GM21737 (cell line): ENCODE data around the gene RHOT1.
"Not testable (repeated sequence)": the region's sequence is repeated elsewhere in the genome, so short reads cannot be mapped to it uniquely, and the experiment has no call there.

Experiments used
- ATAC-seq: cut with Tn5 transposase; IDR thresholded peaks from one replicate; pipeline ENCODE4 v1.9.1; 2021; ENCODE audit warnings: mild to moderate bottlenecking, moderate library complexity; ENCODE audit not compliant: unreplicated experiment

Gene RHOT1

DNA sequence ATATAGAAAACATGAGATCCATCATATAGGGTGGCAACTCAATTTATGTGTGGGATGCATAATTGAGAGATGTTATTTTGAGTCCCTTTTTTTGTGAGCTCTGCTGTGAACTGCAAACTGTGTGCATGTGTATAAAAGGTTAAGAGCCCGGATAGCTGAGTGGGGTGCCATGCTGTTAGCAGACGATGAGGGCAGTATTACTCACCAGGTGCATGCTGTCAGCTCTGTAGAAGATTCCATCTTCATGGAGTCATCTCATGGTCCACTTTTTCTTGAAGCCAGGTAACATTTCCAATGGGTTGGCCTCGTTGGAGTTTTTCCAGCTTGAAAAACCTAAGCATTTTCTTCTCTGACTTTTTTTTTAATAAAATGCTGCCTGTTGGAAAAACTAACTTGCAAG is 80.3 kb downstream of the RHOT1 start:
- ATAC-seq = no peak

- no peak for ATAC-seq
These were observed 81.4 kb downstream of the RHOT1 start for GRCh38 chr17:32223703-32224102.

DNA sequence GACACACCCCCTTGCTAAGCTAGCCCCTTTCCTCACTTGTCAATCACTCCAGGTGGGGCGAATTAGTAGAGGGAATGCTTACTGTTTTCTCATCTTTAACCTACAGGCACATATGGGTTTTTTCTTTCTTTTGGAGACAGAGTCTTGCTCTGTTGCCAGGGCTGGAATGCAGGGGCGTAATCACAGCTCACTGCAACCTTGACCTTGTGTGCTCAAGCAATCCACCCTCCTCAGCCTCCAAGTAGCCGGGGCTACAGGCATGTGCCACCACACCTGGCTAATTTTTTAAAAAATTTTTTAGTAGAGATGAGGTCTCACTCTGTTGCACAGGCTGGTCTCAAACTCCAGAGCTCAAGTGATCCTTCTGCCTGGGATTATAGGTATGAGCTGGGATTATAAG is 84.6 kb downstream of the RHOT1 start:
- no peak for ATAC-seq

- ATAC-seq = no peak
These were observed 85.6 kb downstream of the RHOT1 start for GRCh38 chr17:32227910-32228309.

GRCh38 chr17:32235588-32235987 is 93.3 kb downstream of the RHOT1 start:
- ATAC-seq = no peak

DNA sequence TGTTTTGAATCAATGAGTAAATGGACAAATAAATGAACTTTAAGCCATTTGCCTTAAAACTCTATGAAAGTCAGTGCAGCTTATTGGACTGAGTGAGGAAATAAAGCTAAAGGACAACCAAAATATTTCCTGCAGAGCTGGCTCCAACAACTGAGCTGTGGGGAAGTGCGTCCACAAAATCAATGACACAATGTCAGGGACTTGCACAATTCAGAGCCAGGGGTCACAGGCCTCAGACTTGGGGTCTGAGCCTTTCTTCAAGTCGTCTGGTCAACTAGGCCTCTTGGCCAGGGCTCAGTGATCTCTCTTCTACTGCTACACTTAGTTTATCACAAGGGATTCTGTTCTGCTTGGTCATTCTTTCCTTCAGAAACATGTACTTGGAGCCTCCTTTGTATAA is 97.2 kb downstream of the RHOT1 start:
- ATAC-seq = no peak

GRCh38 chr17:32240750-32241149 is 98.4 kb downstream of the RHOT1 start:
- ATAC-seq = no peak

DNA sequence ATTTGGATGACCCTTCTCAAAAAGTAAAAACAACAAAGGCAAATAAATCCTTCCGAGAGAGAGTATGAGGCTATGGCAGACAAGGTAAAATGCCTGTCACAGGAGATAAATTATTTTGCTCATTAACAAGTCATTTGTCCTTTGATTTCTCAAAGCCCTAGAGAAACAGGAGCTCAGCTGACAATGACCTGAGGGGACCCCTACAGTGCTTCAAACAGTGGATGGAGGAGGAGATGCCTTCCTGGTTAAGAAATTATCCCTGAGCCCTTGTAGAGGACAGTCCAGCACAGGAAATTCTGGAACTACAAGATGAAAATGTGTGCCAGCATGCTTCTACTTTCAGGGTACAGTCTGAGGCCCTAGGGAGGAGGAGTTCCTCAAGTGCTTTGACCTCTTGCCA is 99.3 kb downstream of the RHOT1 start:
- ATAC-seq = no peak

GRCh38 chr17:32249475-32249874 is 107.2 kb downstream of the RHOT1 start:
- ATAC-seq = no peak

DNA sequence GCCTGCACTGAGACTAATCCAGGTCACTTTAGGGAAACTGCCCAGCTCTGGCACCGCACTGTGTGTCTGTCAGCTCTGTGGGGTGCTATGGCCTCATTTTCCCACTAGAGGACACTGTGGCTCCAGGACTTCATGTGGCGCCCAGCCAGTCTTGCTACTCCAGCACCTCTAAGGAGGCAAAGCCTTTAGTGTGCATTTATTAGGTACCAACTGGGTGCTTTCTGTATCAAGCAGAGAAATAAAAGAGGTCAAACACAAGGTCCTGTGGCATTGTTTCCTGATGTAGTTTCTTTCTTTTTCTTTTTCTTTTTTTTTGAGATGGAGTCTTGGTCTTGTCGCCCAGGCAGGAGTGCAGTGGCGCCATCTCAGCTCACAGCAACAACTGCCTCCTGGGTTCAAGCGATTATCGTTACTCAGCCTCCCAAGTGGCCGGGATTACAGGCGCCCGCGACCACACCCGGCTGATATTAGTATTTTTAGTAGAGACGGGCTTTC is 110.9 kb downstream of the RHOT1 start:
- ATAC-seq = no peak

GRCh38 chr17:32256012-32256700 is 113.9 kb downstream of the RHOT1 start:
- no peak for ATAC-seq

DNA sequence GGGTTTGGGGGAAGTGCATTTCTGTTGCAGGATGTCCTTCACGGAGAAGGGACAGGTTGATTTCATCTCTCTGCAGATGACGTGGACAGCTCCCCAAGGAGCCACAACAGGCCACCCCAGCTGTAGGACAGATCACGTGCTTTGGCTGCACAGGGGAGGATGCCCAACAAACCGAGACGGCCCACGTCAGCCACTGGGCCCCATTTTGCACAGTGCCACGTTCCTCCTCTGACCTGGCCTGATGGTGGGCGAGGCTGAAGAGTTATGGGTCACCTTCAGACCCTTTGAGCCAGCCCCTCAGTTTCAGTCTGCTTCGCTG is 114.4 kb downstream of the RHOT1 start:
- no peak for ATAC-seq

DNA sequence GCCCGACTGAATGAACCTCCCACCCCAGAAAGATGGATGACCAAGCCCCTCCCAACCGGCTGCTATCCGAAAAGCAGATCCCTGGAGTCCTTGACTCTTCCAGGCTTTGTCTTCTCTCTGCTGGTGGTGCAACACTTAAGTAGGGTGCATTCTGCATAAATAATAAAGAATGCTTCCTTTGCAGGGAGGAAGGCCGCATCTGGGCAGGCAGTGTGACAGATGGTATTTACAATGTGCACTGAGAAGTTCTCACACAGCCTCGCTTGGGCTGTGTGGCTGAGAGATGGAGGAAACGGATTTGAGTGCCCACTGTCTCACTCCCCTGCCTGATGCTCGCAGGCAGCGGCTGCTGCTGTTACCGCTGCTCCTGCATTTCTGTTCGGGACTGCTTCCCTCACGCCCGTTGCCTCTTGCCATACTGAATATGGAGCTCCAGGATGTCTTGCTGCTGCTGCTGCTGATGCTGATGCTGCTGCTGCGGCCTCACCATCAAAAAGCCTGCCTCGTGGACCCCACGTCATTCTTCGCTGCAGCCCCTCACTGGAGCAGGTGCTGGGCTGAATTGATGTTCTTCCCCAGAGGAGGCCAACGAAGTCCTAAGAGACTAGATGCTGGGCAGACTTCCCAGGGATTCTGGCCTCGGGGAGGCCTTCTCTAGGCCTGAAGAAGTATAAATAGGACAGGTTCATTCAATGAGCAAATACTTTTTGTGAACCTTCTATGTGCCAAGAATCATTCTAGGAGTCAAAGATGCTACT is 116.3 kb downstream of the RHOT1 start:
- no peak for ATAC-seq

DNA sequence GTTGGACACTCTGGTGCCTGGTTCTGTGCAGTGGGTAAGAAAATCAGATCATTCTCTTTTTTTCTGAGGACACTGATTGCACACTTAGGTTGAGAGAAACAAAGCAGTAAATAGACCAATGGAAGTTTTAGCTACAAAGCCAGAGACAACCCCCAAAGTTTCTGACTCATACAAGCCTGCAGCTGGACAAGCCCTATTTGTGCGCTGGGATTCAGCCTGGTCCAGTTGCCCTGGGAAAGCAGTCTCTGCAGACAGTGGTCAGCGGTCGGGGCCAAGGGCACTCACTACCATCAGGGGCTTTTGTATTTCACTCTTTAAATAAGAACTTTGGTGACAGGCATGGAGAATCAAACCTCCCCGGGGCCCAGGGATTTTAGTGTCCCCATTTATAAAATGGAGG is 117.3 kb downstream of the RHOT1 start:
- ATAC-seq = no peak

DNA sequence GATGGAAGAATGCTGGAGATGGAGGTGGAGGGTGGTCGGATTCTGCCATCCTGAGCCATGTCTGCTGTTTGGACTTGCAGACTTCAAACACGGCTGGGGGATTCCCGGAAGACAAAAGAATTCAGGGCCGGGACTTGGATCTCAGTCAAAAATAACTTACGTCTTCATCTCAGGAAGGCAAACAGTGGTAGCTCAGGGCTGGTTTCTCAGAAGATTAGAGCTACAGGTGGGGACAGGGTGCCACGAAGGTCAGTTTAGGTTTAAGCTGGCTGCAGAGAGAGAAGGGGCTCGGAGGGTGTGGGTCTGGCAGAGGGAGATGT is 119.1 kb downstream of the RHOT1 start:
- ATAC-seq = no peak

DNA sequence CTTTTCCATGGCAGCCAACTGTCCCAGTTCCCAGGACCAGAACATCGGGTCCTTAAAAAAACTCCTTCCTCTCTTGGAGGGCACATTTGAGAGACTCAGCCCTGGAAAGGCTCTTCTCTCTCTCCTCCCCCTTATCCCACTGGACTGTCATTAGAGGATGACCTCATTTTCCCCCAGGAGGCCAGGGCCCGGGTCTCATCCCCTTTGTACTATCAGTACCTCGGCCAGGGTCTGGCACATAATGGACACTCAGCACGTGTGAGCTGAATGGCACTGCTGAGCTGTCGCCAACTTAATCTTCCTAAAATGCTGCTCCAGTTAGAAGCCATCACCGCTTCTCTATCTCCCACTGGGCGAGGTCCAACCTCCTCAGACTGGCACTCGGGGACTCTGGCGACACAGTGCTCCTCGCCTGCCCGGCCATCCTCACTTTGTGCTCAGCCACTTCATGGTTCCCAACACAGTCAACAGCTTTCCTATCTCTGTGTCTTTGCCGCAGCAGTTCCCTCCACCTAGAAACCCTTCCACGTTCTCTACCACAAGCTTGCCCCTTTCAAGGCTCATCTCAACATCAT is 119.7 kb downstream of the RHOT1 start:
- ATAC-seq = no peak

- not testable (repeated sequence) for ATAC-seq
These were observed 121.2 kb downstream of the RHOT1 start for GRCh38 chr17:32263515-32263914.

DNA sequence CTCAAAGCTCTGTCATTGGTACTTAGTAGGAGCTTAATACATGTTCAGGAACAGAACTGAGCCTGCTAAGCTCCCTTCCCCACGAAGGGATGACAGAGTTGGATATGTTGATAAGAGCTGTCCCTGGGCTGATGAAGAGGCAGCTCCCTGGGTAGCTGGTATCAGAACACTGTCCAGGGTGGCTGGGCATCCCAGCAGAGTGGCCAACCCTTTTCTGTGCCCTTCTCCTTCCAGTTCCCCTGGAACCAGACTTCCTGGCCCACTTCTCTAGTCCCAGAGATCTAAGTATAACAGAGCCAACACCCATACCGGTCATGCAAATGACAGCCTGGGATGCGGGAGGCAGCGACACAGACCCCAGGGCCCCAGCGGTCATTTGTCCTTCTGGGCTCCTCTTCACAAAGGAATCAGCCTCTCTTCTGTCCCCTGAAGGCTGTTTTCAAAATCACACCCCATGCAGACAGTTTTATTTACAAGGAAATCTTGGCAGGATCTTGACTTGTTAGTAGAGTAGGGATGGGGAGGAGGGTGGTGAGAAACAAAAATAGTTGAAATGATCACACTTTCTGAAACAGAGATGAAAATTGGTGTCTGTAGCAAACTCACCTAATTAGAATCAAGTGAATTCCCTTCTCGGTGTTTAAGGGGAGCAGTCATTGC is 122.0 kb downstream of the RHOT1 start:
- ATAC-seq = no peak

DNA sequence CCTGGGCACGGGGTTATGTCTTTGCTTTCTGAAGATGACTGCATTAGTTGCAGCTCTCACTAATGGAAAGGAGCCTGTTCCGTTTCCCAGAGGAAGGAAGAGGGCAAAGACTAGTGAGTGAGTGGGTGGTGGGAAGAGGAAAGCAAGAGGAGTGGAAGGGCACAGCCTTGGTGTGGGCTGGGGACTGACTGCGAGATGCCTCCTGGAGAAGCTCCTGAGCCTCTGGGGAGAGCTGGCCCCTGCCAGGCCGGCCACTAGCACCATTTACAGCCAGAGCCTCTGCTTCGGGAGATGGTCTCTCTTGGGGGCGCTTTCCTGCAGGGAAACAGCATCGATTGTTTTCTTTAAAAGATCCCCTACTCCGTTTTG is 122.5 kb downstream of the RHOT1 start:
- ATAC-seq = no peak

DNA sequence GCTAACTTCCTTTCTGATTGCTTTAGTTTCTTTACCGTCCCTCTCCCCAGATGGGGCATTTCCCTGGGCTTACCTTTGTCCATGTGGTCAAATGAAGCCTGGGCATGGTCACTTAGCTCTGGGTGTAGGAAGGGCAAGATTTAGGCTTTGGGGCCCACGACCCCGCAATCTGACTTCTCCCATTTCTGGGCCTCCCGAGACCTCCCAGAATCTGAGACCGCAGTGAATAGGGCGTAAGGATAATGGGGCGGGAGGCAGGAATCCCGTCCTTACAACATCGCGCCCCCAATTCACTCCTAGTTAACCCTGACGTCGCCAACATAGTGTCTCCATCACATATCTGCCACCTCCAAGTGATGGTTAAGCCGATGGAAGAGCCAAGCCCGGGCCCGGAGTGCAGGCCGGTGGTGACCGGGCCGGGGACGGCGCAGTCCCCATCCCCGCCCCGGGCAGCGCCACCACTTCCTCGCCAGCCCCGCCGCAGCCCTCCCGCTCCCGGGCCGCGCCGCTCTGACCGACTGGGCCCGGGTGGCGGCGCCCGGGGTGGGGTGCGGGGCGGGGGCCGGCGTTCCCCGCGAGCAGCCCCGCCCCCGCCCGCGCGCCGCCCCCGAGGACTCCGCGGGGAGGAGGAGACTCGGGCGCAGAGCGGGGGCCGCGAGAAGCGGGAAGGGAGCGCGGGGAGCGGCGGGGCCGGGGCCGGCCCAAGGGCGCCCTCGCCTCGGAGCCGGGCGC is 123.1 kb downstream of the RHOT1 start, which contains the start of gene RHBDL3:
Gene RHBDL3, plus strand, starts transcription at position 641 of the 732 bp plus-strand sequence. CDS start 358 bp downstream, outside the sequence.
- ATAC-seq = no peak

DNA sequence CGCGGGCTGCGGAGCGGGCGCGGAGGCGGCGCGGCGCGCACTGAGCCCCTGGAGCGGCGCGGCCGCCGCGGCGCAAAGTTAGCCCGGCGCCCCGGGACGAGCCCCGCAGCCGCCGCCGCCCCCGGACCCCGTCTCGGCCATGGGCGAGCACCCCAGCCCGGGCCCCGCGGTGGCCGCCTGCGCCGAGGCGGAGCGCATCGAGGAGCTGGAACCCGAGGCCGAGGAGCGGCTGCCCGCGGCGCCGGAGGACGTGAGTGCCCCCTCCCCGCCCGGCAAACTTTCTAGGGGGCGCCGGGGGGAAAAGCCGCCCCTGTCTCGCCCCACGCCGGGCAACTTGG is 123.7 kb downstream of the RHOT1 start:
- ATAC-seq = no peak
